ENCODE results near the gene AMH.
"Not testable (repeated sequence)": the region's sequence is repeated elsewhere in the genome, so short reads cannot be mapped to it uniquely, and the experiment has no call there.

AMH gene
- 1.2 to 1.3 reads per million in 2 donors for total RNA-seq

- DNase-seq, result no peak
Observed at GRCh38 chr19:2249010-2249866, at the start of gene AMH. Gene AMH (plus strand): TSS chr19:2249323. CDS start chr19:2249333, 10 bp downstream.

- DNase-seq, result no peak
Observed at GRCh38 chr19:2199861-2200623, 49.1 kb upstream of the AMH start.

GRCh38 chr19:2200624-2201294, 48.4 kb upstream of the AMH start:
- not testable (repeated sequence) for DNase-seq

- no peak for DNase-seq
Observed at GRCh38 chr19:2201473-2202148, 47.5 kb upstream of the AMH start.

- no peak for DNase-seq
Observed at GRCh38 chr19:2202366-2202765, 46.8 kb upstream of the AMH start.

- DNase-seq, result no peak
Observed at GRCh38 chr19:2207008-2207407, 42.1 kb upstream of the AMH start.

- peak in 1 of 5 experiments; percentile 35 for DNase-seq
Observed at GRCh38 chr19:2207991-2208860, 40.9 kb upstream of the AMH start.

- DNase-seq, result no peak
Observed at GRCh38 chr19:2208975-2209374, 40.1 kb upstream of the AMH start.

- no peak for DNase-seq
Observed at GRCh38 chr19:2209408-2209807, 39.7 kb upstream of the AMH start.

- DNase-seq, result no peak
Observed at GRCh38 chr19:2210206-2210605, 38.9 kb upstream of the AMH start.

GRCh38 chr19:2210987-2211740, 38.0 kb upstream of the AMH start:
- DNase-seq, result no peak

GRCh38 chr19:2212861-2213711, 36.0 kb upstream of the AMH start:
- DNase-seq, result no peak

- no peak for DNase-seq
Observed at GRCh38 chr19:2213799-2214198, 35.3 kb upstream of the AMH start.

- DNase-seq, result no peak
Observed at GRCh38 chr19:2214251-2214650, 34.9 kb upstream of the AMH start.

- DNase-seq, result peak in 2 of 5 experiments; percentile 22 to 26
Observed at GRCh38 chr19:2215281-2215751, 33.8 kb upstream of the AMH start.

GRCh38 chr19:2216361-2217225, 32.5 kb upstream of the AMH start:
- no peak for DNase-seq

GRCh38 chr19:2217591-2217990, 31.5 kb upstream of the AMH start:
- no peak for DNase-seq

- no peak for DNase-seq
Observed at GRCh38 chr19:2219726-2220125, 29.4 kb upstream of the AMH start.

All from T-helper 2 cell (primary cell).